ENCODE results near the gene NEGR1.

NEGR1 gene

DNA sequence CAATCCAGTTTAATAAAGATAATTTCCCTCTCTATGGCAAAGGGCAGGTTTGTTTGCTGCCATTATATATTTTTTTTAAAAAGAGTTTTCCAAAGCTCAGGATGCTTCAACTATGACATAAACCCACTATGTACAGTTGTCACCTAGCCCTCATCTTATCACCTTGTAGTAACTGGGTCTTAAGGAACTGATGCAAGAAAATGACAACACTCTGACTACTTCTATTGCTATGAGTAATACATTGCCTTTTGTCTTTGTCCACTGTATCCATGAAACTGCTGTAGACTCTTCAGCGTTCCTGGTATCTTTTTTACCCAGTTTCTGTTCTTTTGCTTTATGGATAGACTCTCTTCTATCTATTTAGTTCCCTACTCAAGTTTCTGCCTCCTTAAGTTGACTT lies 586.5 kb downstream of the NEGR1 start:
- no peak overlapping the region for H3K4me3 ChIP-seq (ENCODE audit: low read depth, low read length)
- DNase-seq (ENCODE audit: low read depth, low spot score): no peak
- no peak for TF ChIP-seq CTCF (IDR thresholded peaks at IDR 0.05; ENCODE audit: low read depth, low read length)
- in situ Hi-C loops (cut with HindIII; ENCODE audit: low sequenced_read_pairs): no loop called here

GRCh38 chr1:71695084-71695483 lies 587.3 kb downstream of the NEGR1 start:
- TF ChIP-seq CTCF (IDR thresholded peaks at IDR 0.05; ENCODE audit: low read depth, low read length): no peak
- in situ Hi-C loops (cut with HindIII; ENCODE audit: low sequenced_read_pairs): no loop called here
- DNase-seq (ENCODE audit: low read depth, low spot score): no peak
- H3K4me3 ChIP-seq (ENCODE audit: low read depth, low read length): no peak overlapping the region

GRCh38 chr1:71693581-71693980 lies 588.8 kb downstream of the NEGR1 start:
- TF ChIP-seq CTCF (IDR thresholded peaks at IDR 0.05; ENCODE audit: low read depth, low read length): no peak
- in situ Hi-C loops (cut with HindIII; ENCODE audit: low sequenced_read_pairs): no loop called here
- no peak overlapping the region for H3K4me3 ChIP-seq (ENCODE audit: low read depth, low read length)
- DNase-seq (ENCODE audit: low read depth, low spot score): no peak

- no peak for TF ChIP-seq CTCF (IDR thresholded peaks at IDR 0.05; ENCODE audit: low read depth, low read length)
- no peak for DNase-seq (ENCODE audit: low read depth, low spot score)
- no peak overlapping the region for H3K4me3 ChIP-seq (ENCODE audit: low read depth, low read length)
- in situ Hi-C loops (cut with HindIII; ENCODE audit: low sequenced_read_pairs): no loop called here
Observed at GRCh38 chr1:71689635-71690034, 592.7 kb downstream of the NEGR1 start.

DNA sequence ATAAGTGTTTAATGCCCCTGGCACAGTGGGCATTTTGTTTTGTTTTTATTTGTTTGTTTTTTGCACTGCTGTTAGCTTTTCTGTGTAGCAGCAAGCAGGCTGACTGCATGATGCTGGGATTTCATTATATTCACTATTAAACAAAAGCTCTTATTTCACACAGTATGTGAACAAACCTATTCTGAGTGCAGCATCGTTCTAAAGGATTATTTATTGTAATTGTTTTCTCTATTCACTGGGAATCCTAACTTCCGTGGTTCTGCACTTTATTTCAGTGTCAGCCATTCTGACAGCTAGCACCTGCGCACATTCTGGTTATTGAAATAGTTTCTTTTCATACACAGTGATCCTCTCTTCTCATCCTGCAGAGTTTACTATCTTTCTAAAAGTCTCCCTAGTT lies 595.0 kb downstream of the NEGR1 start:
- in situ Hi-C loops (cut with HindIII; ENCODE audit: low sequenced_read_pairs): no loop called here
- no peak for DNase-seq (ENCODE audit: low read depth, low spot score)

DNA sequence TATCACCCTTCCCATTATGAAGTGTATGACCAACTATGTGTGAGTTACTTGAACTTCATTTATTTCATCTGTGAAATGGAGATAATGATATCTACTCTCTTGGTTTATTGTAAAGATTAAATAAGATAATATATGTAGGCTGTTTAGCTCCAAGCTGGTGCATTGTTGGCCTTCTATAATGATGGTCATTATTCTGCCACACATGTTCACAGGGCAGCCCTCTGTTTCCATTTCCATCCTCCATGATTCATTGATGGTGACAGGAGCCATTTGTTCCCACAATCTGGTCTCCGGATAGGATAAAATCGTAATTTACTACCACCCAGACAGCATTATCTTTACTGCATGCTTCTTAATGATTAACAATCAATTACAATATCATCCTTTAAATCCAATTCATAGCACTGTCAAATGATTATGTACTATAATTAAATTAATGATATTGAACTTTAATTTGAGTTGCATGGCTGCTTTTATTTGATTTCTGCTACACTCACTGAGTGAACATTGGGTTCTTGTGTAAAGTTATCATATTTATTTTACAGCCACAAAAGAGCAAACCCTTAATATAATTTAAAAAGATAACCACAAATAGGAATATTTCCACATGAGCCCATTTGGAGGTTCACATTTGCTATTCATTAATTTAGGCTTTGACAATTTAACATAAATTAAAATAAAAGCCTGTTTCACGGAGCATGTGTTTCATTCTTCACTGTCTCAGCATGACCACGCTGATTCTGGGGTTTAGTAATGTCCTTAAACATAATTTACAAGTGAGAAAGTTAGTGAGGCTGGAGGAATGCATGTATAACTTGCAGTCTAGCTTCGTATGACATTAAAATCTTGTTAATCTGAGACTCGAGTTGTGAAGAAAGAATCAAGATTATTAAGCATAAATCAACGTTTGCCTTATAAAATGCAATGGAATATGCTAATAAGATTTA lies 605.1 kb downstream of the NEGR1 start:
- H3K4me3 ChIP-seq (ENCODE audit: low read depth, low read length): no peak overlapping the region
- no peak for DNase-seq (ENCODE audit: low read depth, low spot score)
- no peak for TF ChIP-seq CTCF (IDR thresholded peaks at IDR 0.05; ENCODE audit: low read depth, low read length)
- in situ Hi-C loops (cut with HindIII; ENCODE audit: low sequenced_read_pairs): no loop called here

More for the DNA sequence above, 595.0 kb downstream of the NEGR1 start:
- no peak for TF ChIP-seq CTCF (IDR thresholded peaks at IDR 0.05; ENCODE audit: low read depth, low read length)
- H3K4me3 ChIP-seq (ENCODE audit: low read depth, low read length): no peak overlapping the region
